Caki2 (cell line): ENCODE data around the gene OR10AD1. TPM values are rescaled to one million over a fixed set of nuclear protein-coding genes. Genes with fewer than 3 reads are reported as not detected.

Experiments used
- DNase-seq: peaks from one replicate; pipeline ENCODE4 v3.0.0-alpha.2; 2015; ENCODE audit warnings: low read depth
- in situ Hi-C: cut with HindIII; loops from 2 replicates; pipeline ENCODE4 v1.10.0; 2016; ENCODE audit warnings: low sequenced_read_pairs, low pct_unique_long_range_greater_than_20kb, mixed read lengths
- total RNA-seq: library from RNA; depleted of rRNA; stranded (reverse); fragments of >200 nt; shearing (Covaris generic); gene quantifications from 2 replicates; pipeline ENCODE4 v1.2.3, GENCODE V29; 2014; ENCODE audit warnings: low replicate concordance

OR10AD1 gene
- total RNA-seq, 1 experiment from 2014 or later: not detected

GRCh38 chr12:48194799-48195201, 8.3 kb downstream of the OR10AD1 start:
- DNase-seq: no peak
- in situ Hi-C loops: no loop called here

- in situ Hi-C loops: no loop called here
- no peak for DNase-seq
These were observed 9.5 kb downstream of the OR10AD1 start for GRCh38 chr12:48193623-48194022.

DNA sequence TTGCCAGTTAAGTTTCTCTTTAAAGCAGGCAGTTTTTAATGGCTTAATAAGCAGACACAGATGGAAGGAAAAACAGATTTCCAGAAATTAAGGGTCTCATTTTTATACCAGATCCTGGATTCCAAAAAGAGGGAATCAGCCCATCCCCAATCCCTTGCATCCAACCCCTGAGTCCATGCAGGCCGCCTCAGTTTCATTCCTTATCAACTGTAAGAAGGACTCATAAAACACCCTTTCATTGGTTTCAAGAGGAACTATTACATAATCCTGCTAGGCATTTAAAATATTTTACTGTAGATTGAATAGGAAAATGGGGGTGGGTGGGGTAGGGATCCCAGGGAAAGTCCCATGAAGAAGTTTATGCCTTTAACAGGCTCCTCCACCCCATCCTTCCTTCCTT, 10.2 kb downstream of the OR10AD1 start:
- in situ Hi-C loops: no loop called here
- no peak for DNase-seq

GRCh38 chr12:48191096-48191495, 12.0 kb downstream of the OR10AD1 start:
- in situ Hi-C loops: no loop called here
- DNase-seq: no peak

- in situ Hi-C loops: no loop called here
- DNase-seq: peak; percentile 50
These were observed 13.6 kb downstream of the OR10AD1 start for GRCh38 chr12:48189331-48190125.

DNA sequence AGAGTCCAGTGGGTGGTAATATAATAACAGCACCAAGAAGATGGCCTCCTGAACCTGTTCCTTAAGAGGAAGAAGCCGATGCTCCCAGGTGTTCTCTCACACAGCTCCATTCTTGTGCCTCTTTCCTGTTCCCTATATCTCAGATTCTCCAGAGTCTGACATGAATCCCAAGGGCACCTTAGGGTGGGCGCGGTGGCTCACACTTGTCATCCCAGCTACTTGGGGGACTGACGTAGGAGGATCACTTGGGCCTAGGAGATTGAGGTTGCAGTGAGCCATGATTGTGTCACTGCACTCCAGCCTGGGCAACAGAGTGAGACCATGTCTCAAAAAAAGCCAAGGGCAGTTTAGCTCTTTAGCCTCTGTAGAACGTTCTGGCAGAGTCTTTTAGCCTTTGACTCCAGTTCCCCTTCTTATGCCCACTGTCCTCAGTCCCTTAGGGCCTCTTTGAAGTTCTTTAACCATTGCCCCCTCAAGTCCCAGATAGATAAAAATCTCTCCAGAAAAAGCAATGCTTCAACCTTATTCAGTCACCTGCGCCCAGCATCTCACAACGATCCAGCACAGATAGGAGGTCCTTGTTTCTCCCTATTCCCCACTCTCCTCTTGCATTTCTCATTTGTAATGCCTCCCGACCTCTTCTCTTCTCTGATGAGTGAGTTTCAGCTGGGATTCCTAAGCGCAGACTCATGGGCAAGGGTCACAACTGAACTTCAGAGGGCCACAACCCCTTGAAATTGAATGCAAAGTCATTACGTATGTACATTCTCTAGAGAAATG, 15.0 kb downstream of the OR10AD1 start:
- DNase-seq: no peak
- in situ Hi-C loops: no loop called here

GRCh38 chr12:48185181-48185919, 17.7 kb downstream of the OR10AD1 start:
- DNase-seq: no peak
- in situ Hi-C loops: no loop called here

DNA sequence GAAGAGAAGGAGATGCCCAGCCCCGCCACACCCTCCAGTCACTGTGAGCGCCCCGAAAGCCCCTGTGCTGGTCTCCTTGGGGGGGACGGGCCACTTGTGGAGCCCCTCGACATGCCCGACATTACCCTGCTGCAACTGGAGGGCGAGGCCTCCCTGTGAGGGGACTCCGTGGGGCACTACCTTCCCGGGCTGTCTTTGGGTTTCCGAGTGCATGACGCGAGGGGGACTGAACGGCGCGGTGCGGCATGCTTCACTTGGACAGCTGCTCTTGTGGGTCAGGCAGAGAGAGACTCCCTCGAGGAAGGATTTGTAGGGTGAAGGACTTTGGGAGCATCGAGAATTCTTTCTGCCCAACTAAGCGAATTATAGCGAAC, 18.6 kb downstream of the OR10AD1 start:
- in situ Hi-C loops: no loop called here
- DNase-seq: no peak

- in situ Hi-C loops: no loop called here
- no peak for DNase-seq
These were observed 19.1 kb downstream of the OR10AD1 start for GRCh38 chr12:48183876-48184548.

- in situ Hi-C loops: no loop called here
- DNase-seq: peak; percentile 68
These were observed 19.8 kb downstream of the OR10AD1 start, which contains the start of gene CCDC184 for GRCh38 chr12:48183091-48183875. CCDC184 (plus strand) TSS chr12:48183644; CDS start chr12:48184123, 479 bp downstream.

DNA sequence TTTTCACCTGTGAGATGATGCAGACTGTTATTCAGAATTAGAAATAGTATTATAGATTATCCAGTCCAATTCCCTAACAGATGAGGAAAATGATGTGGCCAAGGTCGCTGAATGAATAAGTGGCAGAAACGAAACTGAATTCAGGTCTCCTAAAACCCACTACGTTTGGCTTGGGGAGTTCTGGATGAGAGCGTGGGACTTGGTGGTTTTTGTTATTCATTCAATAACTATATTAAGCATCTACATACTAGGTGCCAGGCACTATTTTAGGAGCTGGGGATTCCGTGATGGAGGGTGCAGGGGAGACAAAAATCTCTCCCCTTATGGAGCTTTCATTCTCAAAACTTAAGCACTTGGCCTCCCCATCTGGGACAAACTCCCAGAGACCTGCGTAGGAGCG, 20.5 kb downstream of the OR10AD1 start:
- in situ Hi-C loops: no loop called here
- DNase-seq: no peak

DNA sequence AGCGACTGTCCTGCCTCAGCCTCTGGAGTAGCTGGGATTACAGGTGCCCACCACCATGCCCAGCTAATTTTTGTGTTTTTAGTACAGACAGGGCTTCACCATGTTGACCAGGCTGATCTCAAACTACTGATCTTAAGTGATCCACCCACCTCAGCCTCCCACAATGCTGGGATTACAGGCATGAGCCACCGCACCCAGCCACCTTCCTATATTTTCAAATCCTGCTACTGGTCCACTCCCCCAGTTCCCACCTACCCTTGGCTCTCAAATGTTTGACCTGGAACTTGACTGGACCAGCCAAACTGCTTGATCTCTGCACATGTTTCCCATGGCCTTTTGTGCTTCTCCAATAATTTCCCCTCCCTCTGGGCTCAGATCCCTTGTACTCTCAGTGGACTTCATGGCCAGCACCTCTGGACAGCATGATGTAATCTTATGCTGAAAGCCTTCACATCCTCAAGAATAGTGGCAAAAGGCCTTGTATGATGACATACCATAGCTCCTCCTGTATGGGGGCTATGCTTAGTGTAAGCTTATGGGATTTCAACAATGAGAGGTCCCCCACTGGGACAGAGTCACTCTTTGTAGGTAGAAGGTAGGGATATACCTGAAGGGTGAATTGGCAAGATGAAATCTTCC, 22.1 kb downstream of the OR10AD1 start:
- no peak for DNase-seq
- in situ Hi-C loops: no loop called here

- DNase-seq: no peak
- in situ Hi-C loops: no loop called here
These were observed 22.7 kb downstream of the OR10AD1 start for GRCh38 chr12:48180424-48180823.

GRCh38 chr12:48179466-48179865, 23.6 kb downstream of the OR10AD1 start:
- no peak for DNase-seq
- in situ Hi-C loops: no loop called here

DNA sequence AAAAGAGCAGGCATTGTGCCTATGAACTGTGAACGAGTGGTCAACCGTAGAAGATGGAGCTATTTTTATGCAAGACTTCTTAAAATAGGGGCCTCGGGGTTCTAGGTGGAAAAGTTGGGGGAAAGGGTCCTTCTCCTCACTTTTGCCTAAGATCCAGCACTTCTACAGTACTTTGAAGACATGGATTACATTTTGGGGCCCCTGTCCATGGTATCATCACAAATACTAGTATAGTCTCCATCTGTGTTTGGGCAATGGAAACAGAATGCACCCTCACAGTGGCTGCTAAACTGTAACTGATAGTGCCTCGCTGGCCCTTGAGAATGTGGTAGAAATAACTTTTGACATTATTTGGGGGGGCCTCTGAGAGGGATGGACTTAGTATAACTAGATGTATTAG, 25.1 kb downstream of the OR10AD1 start:
- no peak for DNase-seq
- in situ Hi-C loops: no loop called here

- in situ Hi-C loops: no loop called here
- DNase-seq: no peak
These were observed 26.7 kb downstream of the OR10AD1 start for GRCh38 chr12:48176417-48176751.

- no peak for DNase-seq
- in situ Hi-C loops: no loop called here
These were observed 27.3 kb downstream of the OR10AD1 start for GRCh38 chr12:48175613-48176416.
